GM19463 (cell line): Measurements from ENCODE around the gene SENP7.
"Not testable (repeated sequence)": the region's sequence is repeated elsewhere in the genome, so short reads cannot be mapped to it uniquely, and the experiment has no call there.

Experiments
- ATAC-seq: cut with Tn5 transposase; IDR thresholded peaks from one replicate; pipeline ENCODE4 v1.9.1; 2021; ENCODE audit warnings: mild to moderate bottlenecking, moderate library complexity; ENCODE audit not compliant: unreplicated experiment

SENP7 gene

GRCh38 chr3:101512646-101513418 lies at the start of gene SENP7:
Gene SENP7, minus strand, starts transcription at chr3:101513212. Its CDS starts 82 bp downstream, at chr3:101513130.
- peak; percentile 52 for ATAC-seq

DNA sequence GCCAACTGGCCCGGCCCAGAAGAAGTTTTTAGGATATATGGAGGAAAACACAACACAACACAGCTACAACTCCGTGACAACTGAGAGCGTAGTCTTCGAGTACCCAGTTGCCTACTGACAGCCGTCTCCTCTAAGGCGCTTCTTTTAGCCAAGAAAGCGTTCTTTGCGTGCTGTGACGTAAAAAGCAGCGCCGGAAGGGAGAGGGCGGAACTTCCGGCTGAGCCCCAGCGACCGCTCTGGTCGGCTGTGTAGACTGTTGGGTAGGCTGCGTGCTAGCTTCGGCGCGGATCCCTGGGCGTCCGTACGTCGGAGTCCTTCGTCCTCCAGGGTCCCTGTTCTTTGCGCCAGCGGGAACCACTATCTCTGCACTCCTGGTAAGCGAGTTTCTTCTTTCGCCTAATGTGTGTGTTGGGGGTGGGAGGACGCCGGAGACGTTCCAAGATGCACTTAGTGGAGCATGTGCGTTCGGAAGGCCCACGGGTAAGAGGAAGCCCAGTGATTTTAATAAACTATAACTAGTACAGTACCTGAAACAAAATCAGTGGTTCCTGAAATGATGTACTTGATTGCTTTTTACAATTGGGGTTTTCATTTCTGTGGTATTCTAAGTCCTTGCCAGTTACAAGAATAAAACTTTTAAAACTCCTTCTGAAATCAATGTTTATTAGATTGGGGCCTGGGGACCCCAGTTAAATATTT lies 48.8 kb upstream of the SENP7 start, which contains the start of gene TRMT10C:
Gene TRMT10C (plus strand): TSS at position 239 of the 699 bp plus-strand sequence. CDS start 2,914 bp downstream, outside the sequence.
- ATAC-seq: peak; percentile 99

- ATAC-seq: no peak
These were observed 43.1 kb upstream of the SENP7 start for GRCh38 chr3:101556064-101556463.

DNA sequence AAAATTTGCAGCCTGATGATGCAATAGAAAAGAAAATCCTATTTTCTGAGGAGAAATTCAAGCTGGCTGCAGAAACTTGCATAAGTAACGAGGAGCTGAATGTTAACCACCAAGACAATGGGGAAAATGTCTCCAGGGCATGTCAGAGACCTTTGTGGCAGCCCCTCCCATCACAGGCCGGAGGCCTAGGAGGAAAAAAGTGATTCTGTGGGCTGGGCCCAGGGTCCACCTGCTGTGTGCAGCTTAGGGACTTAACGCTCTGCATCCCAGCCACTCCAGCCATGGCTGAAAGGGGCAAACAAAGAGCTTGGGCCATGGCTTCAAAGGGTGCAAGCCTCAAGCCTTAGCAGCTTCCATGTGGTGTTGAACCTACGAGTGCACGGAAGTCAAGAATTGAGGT lies 40.4 kb upstream of the SENP7 start:
- not testable (repeated sequence) for ATAC-seq

DNA sequence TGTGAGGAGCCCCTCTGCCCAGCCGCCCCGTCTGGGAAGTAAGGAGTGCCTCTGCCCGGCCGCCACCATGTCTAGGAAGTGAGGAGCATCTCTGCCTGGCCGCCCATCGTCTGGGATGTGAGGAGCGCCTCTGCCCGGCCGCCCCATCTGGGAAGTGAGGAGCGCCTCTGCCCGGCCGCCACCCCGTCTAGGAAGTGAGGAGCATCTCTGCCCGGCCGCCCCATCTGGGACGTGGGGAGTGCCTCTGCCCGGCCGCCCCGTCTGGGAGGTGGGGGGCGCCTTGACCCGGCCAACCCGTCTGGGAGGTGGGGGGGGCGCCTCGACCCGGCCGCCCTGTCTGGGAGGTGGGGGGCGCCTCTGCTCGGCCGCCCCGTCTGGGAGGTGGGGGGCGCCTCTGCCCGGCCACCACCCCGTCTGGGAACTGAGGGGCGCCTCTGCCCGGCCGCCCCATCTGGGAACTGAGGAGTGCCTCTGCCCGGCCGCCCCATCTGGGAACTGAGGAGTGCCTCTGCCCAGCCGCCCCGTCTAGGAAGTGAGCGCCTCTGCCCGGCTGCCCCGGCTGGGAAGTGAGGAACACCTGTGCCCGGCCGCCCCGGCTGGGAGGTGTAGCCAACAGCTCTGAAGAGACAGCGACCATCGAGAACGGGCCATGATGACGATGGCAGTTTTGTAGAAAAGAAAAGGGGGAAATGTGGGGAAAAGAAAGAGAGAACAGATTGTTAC lies 38.5 kb upstream of the SENP7 start:
- ATAC-seq: not testable (repeated sequence)

DNA sequence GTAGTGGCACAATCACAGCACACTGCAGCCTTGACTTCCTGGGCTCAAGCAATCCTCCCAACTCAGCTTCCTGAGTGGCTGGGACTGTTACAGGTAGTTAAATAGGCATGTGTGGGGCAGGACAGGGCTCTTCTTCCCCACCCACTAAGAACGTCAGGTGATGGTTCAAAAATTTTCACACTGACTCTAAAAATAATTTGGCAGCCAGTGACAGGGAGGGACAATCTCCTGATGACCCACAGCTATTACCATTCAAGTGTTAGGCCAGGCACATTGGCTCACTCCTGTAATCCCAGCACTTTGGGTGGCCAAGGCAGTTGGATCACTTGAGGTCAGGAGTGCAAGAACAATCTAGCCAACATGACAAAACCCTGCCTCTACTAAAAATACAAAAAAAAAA lies 36.5 kb upstream of the SENP7 start:
- ATAC-seq: no peak

DNA sequence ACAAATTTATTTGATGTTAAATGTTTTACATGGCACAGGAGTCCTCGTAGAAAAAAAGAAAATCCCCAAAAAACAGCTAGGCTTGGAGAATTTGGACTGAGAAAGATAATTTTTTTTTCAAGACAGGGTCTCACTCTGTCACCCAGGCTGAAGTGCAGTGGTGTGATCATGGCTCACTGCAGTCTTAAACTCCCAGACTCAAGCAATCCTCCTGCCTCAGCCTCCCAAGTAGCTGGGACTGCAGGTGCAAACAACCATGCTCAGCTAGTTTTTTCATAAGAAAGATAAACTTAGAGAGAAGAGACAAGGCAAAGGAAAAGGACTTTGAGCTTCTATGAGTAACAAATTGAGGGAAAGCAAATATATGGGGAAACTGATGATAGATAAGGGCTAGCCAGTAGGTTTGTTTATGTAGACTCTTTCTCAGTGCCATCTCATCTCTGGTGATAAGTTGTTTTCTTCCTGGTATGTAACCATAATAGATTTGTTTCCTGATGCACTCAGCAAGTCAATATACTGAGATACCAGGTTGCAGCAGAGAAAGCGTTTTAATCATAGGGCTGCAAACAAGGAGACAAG lies 35.6 kb upstream of the SENP7 start:
- no peak for ATAC-seq

DNA sequence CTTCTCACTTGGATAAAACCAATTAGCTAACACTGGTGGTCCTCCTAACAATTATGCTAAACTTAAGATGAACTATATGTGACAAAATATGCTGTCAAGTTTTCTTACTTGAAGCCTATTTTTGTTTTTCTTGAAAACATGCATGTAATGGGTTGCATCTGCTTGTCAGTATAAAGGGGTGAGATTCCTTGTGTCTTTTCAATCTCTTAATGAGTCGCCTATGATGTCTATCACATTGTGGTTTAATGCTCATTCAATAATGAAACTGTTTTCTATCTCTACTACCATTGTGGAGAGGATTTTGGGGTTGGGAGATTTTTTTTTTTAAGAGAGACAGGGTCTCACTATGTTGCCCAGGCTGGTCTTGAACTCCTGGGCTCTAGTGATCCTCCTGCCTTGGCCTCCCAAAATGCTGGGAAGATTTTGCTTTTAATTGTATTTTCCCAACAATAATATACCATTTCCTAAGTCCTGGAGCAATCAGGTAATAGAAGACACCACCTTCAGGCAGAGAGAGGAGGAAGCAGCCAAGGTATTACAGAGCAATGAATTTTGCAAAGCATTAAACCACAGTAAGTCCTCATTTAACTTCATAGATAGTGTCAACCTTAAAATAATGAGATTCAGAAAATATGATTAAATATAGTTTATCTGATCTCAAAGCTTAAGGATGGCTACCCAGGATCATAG lies 31.3 kb upstream of the SENP7 start:
- no peak for ATAC-seq

DNA sequence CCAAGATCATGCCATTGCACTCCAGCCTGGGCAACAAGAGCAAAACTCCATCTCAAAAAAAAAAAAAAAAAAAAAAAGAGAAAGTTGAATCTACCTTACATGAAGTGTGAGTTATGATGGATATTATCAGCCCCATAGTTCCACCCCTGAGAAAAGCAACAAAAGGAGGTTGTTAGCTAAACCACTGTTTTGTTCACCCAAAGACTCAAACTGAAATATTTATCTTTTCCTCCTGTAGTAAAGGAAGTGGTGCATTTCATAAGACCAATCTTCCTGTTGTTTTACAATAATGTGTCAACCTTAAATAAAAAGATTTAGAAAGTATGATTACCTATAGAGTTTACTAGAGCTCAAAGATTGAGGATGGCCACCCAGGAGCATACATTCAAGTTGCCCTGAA lies 29.9 kb upstream of the SENP7 start:
- ATAC-seq: no peak

DNA sequence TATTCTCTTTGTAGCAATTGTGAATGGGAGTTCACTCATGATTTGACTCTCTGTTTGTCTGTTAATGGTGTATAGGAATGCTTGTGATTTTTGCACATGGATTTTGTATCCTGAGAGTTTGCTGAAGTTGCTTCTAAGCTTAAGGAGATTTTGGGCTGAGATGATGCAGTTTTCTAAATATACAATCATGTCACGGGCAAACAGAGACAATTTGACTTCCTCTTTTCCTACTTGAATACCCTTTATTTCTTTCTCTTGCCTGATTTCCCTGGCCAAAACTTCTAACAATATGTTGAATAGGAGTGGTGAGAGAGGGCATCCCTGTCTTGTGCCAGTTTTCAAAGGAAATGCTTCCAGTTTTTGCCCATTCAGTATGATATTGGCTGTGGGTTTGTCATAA lies 23.9 kb upstream of the SENP7 start:
- not testable (repeated sequence) for ATAC-seq

DNA sequence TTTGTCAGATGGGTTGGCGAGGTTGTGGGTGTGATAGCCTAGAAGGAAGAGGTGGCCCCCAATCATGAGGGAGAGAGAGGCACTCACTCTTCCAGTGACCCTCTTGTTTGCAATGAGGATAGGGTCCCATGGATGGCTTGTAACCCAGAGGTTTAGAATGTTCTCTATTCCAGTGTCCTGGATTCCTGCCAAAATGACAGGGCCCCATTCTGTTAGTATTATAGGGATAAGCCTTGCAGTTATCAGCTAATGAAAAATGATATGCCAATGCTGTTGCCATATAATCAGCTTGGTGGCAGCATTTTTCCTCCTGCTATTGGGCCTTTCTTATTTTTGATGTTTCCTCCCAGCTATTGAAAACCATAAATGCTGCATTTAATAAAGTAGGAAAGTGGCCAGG lies 23.3 kb upstream of the SENP7 start:
- ATAC-seq: no peak

DNA sequence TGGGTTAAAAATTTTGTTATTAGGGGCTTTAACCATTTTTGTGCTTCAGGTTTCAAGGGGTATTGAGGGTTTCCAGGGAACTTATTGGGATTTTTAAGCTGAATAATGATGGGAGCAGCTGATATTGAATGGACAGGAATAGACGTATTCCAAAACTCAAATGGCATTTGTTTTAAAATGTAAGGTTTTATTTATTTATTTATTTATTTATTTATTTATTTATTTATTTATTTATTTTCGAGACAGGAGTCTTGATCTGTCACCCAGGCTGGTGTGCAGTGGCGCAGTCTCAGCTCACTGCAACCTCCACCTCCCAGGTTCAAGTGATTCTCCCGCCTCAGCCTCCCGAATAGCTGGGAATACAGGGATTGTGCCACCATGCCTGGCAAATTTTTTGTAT lies 22.2 kb upstream of the SENP7 start:
- ATAC-seq: no peak

DNA sequence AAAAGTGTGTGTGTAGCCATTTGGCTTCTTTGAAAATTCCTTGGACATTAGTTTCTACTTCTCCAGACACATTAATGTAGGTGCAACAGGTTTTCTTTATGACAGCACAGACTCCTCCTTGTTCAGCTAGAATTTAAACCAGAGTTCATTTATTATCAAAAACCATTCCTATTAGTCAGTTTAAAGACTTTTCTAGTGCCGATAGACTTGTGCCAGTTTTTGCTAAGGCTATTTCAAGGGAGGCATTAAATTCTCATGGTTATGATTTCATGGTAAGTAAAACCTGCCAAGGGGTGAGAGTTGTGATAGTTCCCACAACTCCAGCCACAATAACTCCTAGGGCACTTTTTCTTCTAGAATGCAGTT lies 20.6 kb upstream of the SENP7 start:
- ATAC-seq: no peak

DNA sequence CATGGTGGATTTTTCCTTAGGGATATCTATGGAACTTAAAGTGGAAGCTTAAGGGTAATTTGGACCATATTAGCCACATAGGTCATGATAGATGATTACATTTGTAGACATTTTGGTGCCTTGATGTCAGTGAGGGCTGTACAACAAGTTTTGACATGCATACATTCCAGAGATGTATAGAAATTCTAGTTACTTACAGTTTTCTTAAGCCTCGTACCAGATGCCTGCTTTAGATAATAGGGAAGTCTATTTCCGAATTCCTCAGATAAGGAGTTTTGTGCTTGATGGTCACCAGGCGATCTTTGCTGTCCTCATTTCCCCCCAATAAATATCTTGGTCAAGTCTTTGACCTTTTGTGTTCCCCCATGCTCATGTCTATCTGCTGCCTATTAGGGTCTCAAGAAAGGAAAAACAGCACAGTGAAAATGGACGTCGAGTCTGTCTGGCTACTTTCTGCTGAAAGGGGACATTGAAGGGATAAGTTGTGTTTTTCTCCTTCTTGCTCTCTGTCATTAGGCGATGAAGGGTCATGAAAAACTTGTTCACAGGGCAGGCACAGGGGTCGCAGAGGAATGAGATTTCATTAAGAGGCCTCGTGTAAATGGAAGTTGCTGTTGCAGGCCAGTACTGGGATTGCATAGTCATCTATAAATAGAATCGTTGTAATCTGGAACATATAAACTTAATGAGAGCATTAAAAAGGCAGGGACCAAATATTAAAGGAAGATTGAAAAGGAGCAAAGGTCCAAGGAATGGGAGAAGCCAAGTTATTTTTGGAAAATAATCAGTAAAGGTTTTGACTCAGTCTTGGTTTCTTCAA lies 20.0 kb upstream of the SENP7 start:
- ATAC-seq: no peak

- no peak for ATAC-seq
These were observed 18.6 kb upstream of the SENP7 start for GRCh38 chr3:101531473-101532086.

DNA sequence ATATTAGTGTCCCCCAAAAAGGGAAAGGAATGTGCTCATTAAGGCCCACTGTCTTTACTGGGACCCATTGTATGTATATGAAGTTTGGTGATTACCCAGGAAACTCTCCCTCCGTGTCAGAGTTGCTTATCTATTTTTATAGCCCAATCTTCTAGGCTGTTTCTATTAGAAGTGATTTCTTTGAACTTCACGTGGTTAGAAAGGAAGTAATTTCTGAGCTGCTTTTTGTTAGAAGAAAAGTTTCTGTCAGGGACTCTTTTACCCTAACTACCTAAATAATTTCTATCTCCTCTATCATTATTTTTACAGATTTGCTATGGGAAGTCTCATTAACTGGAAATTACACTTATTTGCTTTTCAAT lies 17.7 kb upstream of the SENP7 start:
- no peak for ATAC-seq

DNA sequence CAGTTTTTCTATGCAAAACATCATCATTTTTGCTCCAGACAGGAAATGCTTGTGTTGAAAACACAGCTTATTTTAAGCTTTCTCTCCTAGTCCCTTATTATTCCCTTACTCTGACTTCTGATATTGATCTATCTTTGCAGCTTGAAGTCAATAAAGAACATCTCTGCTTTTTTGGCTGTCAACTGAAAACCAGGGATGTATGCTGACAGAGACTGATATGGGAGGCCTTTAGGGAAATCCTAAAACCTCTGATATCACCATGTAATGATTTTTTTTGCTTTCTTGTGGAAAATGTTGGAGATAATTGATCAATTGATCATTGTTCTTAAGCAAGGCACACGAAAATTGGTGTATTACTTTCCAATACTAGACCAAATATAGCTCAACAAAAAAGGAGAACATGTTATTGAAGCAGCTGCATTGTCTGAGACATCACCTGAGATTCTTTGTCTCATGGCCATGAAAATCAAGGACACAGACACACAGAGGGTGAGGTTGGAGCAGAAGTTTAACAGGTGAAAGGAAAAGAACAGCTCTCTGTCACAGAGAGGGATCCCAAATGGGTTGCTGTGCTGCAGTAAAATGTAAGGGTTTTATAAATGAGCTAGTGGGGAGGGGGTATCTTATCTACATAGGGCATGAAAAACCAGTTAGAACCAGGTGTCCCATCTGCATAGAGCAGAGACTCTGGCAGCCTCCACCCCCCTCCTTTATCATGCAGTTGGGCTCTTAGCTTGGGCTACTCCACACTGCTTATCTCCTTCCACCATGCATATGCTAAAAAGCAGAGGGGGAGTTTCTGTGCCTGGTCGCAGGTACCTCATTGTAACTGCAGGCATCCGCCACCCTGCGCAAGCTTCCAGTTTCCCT lies 17.0 kb upstream of the SENP7 start:
- no peak for ATAC-seq

DNA sequence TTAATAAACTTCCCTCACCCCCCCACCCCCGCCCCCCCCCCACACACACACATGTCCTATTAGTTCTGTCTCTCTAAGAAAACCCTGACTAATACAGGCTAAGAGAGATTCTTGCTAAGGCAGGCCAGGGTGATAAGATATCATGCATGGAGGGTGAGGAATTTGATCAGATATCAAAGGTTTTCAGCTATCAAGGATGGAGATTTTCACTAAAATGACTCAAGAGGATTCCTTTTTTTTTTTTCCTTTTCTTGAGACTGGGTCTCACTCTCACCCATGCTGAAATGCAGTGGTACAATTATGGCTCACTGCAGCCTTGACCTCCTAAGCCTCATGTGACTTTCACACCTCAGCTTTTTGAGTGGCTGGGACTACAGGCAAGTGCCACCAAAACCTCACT lies 14.9 kb upstream of the SENP7 start:
- ATAC-seq: no peak

GRCh38 chr3:101527441-101527840 lies 14.4 kb upstream of the SENP7 start:
- ATAC-seq: no peak
